ENCODE measurements around the gene MAEA.
"Not testable (repeated sequence)": the region's sequence is repeated elsewhere in the genome, so short reads cannot be mapped to it uniquely, and the experiment has no call there.

- TF ChIP-seq CTCF, EZH2phosphoT487, EZH2 (IDR thresholded peaks at IDR 0.05): not testable (repeated sequence)
These were observed 44.3 kb downstream of the MAEA start for GRCh38 chr4:1333851-1334578.
